MCF 10A (cell line): ENCODE measurements around the gene ENTREP1. TPM values are rescaled to one million over a fixed set of nuclear protein-coding genes. Genes with fewer than 3 reads are reported as not detected.

Experiments used
- BruUV-seq: library from RNA; stranded (reverse); fragments of 400-500 nt; replicated peaks from 2 replicates; lab custom pipeline; 2021; lab: Mats Ljungman, UMichigan
- CTCF ChIA-PET: fragments of 300-600 bp; sonication (Branson Sonifier 250); formaldehyde crosslinking; extraction: SDS; loops from one replicate; lab custom pipeline; 2021; ENCODE audit warnings: antibody characterized with exemption, inconsistent platforms; lab: Yijun Ruan, JAX
- POLR2A ChIA-PET: fragments of 300-600, 350-650 bp; sonication (Branson Sonifier 250); formaldehyde crosslinking; extraction: SDS; loops from one replicate; lab custom pipeline; 2020; ENCODE audit warnings: antibody characterized with exemption, inconsistent platforms; lab: Yijun Ruan, JAX
- DNase-seq: peaks from one replicate; pipeline ENCODE4 v3.0.0-alpha.2; 2018; ENCODE audit not compliant: unreplicated experiment
- H3K27ac Mint-ChIP-seq: one replicate; pipeline ENCODE4 v1.8.0; 2022; ENCODE audit warnings: mild to moderate bottlenecking, low read depth, mixed read lengths; ENCODE audit not compliant: unreplicated experiment
- H3K27me3 Mint-ChIP-seq: one replicate; pipeline ENCODE4 v1.8.0; 2022; ENCODE audit warnings: mixed read lengths; ENCODE audit not compliant: insufficient read depth, unreplicated experiment
- H3K36me3 Mint-ChIP-seq: one replicate; pipeline ENCODE4 v1.8.0; 2022; ENCODE audit warnings: mild to moderate bottlenecking, moderate library complexity, mixed read lengths; ENCODE audit not compliant: insufficient read depth, unreplicated experiment
- H3K4me1 Mint-ChIP-seq: one replicate; pipeline ENCODE4 v1.8.0; 2022; ENCODE audit warnings: mixed read lengths; ENCODE audit not compliant: insufficient read depth, unreplicated experiment
- H3K4me3 Mint-ChIP-seq: one replicate; pipeline ENCODE4 v1.8.0; 2022; ENCODE audit warnings: mild to moderate bottlenecking, moderate library complexity, mixed read lengths; ENCODE audit not compliant: unreplicated experiment
- H3K9me3 Mint-ChIP-seq: one replicate; pipeline ENCODE4 v1.8.0; 2022; ENCODE audit warnings: mixed read lengths; ENCODE audit not compliant: unreplicated experiment
- intact Hi-C: fragments of 100-400 bp; cut with micrococcal nuclease; formaldehyde crosslinking; loops from 2 replicates; pipeline ENCODE4 v1.14.1; 2022
- total RNA-seq: library from RNA; stranded (reverse); gene quantifications from 2 replicates; pipeline ENCODE4 v1.2.3, GENCODE V29; 2022
- TF ChIP-seq, protein P1 (sequence below): fragments of 200-600 bp; IDR thresholded peaks from one replicate; pipeline ENCODE4 v1.8.0; 2022; ENCODE audit warnings: antibody characterized with exemption, mild to moderate bottlenecking; ENCODE audit not compliant: unreplicated experiment

Gene ENTREP1
- total RNA-seq, 1 experiment from 2014 or later: 0.35 TPM

- Mint-ChIP-seq H3K4me3 (no peak overlapping the region), H3K27ac (no peak overlapping the region), H3K4me1 (peaks cover 1% of the 10 kb centered on the region), H3K27me3 (peaks cover 29% of the 10 kb centered on the region), H3K9me3 (no peaks in the 10 kb centered on the region), H3K36me3 (no peaks in the 10 kb centered on the region)
- BruUV-seq: no TSS peak
- no peak for DNase-seq
- TF ChIP-seq, protein P1, sequence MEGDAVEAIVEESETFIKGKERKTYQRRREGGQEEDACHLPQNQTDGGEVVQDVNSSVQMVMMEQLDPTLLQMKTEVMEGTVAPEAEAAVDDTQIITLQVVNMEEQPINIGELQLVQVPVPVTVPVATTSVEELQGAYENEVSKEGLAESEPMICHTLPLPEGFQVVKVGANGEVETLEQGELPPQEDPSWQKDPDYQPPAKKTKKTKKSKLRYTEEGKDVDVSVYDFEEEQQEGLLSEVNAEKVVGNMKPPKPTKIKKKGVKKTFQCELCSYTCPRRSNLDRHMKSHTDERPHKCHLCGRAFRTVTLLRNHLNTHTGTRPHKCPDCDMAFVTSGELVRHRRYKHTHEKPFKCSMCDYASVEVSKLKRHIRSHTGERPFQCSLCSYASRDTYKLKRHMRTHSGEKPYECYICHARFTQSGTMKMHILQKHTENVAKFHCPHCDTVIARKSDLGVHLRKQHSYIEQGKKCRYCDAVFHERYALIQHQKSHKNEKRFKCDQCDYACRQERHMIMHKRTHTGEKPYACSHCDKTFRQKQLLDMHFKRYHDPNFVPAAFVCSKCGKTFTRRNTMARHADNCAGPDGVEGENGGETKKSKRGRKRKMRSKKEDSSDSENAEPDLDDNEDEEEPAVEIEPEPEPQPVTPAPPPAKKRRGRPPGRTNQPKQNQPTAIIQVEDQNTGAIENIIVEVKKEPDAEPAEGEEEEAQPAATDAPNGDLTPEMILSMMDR: no peak
- ChIA-PET CTCF (interaction anchor here (0.8 kb wide), 1 partner anchor 31 kb away, joined by 3 read pairs; no protein-coding TSS in a partner anchor), POLR2A (interaction anchor here (0.7 kb wide), 1 partner anchor 396 kb away, joined by 3 read pairs; no protein-coding TSS in a partner anchor)
- intact Hi-C loops: no loop called here
These were observed 66.9 kb downstream of the ENTREP1 start for GRCh38 chr9:69391946-69392345.

DNA sequence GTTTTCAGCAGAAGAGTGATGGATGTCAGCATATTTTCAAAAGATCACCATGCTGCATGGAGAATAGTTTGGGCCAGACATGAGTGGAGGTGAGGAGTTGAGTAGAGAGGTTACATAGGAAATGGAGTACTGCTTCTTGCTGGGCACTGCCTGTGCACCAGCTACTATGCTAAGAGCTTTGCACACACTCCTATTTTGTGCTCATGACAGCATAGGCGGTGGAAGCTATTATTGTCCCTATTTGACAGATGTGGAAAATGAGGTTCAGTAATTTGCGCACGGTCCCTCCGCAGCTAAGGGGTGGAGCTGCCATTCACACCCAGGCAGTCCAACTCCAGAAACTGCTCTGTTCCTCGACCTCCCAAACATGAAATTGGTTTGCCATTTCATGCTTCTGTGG, 67.8 kb downstream of the ENTREP1 start:
- DNase-seq: no peak
- Mint-ChIP-seq H3K4me3 (no peak overlapping the region), H3K9me3 (no peaks in the 10 kb centered on the region), H3K27ac (no peak overlapping the region), H3K36me3 (no peaks in the 10 kb centered on the region), H3K27me3 (peaks cover 20% of the 10 kb centered on the region), H3K4me1 (peaks cover 7% of the 10 kb centered on the region)
- intact Hi-C loops: no loop called here
- ChIA-PET CTCF (no interaction called here), POLR2A (interaction anchor here (0.7 kb wide), 1 partner anchor 397 kb away, joined by 3 read pairs; no protein-coding TSS in a partner anchor)
- no TSS peak for BruUV-seq
- TF ChIP-seq, protein P1: no peak

DNA sequence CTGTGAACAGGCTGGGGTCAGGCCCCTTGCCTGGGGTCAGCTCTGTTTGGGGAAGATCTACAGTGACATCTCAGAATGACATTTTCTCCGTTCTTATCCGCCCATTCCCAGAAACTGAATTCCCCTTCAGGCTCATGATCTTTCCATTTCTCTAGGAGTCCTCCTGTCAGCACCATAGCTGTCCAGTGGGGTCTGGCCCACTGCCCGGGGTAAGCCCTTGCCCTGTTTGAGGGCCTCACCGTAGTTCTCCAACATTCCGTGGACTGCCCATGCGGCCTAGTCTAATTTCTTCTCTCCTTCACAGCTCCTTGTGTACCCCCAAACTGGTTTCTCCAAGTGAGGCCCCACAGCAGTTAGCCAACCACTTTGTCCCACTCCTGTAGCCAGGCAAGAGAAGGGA, 68.4 kb downstream of the ENTREP1 start:
- POLR2A ChIA-PET: no interaction called here
- H3K27ac Mint-ChIP-seq: no peak overlapping the region
- no TSS peak for BruUV-seq
- DNase-seq: no peak
- no peaks in the 10 kb centered on the region for H3K9me3 Mint-ChIP-seq
- H3K36me3 Mint-ChIP-seq: no peaks in the 10 kb centered on the region
- intact Hi-C loops: no loop called here
- peaks cover 14% of the 10 kb centered on the region for H3K27me3 Mint-ChIP-seq
- TF ChIP-seq, protein P1: no peak
- no peak overlapping the region for H3K4me3 Mint-ChIP-seq
- CTCF ChIA-PET: interaction anchor here (1.2 kb wide), 1 partner anchor 14 kb away, joined by 5 read pairs; no protein-coding TSS in a partner anchor
- H3K4me1 Mint-ChIP-seq: peaks cover 7% of the 10 kb centered on the region

DNA sequence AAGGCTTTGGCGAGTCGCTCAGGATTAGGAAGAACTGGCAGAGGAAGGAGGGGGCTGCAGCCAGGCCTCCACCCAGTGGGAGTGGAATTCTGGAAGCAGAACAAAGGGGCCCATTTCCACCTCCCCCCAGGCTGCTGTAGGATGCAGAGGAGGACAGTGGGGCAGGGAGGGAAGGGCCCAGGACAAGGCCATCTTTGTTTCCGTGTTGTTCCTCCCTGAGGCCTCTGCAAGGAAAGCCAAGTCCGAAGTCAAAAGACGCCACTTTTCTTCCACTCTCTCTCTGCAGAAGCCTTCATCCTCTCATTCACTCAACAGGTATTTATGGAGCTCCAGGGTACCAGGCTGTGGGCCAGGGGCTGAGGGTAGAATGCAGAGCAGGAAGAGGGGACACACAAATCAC, 70.7 kb downstream of the ENTREP1 start:
- Mint-ChIP-seq H3K9me3 (no peaks in the 10 kb centered on the region), H3K36me3 (no peaks in the 10 kb centered on the region), H3K27me3 (no peaks in the 10 kb centered on the region), H3K27ac (no peak overlapping the region), H3K4me1 (peaks cover 7% of the 10 kb centered on the region), H3K4me3 (no peak overlapping the region)
- TF ChIP-seq, protein P1: no peak
- BruUV-seq: no TSS peak
- CTCF ChIA-PET: interaction anchor here (0.5 to 4.8 kb wide), 2 partner anchors 26 to 533 kb away, joined by 3 to 28 read pairs; no protein-coding TSS in a partner anchor
- DNase-seq: no peak
- POLR2A ChIA-PET: no interaction called here
- intact Hi-C loops: no loop called here
